ENCODE data around the gene TMUB2.

DNA sequence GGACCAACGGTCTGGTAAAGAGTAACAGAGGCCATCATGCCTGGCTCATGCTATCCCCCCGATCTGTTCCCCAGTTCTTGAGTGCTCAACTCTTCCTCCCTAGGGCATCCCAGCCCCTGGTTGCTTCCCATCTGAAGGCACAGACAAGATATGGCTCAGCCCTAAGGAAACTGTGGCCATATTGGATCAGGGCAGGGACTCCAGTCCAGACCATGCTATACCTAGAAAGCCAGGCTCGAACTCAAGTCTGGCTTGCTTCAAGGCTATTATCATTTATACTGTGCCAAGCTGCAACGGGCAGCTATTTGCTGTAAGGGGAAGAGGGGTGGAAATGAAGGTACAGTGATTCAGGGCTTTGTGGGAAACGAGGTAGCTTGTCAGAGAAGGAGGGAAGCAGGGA, 29.9 kb downstream of the TMUB2 start:
- TF ChIP-seq, protein P1, sequence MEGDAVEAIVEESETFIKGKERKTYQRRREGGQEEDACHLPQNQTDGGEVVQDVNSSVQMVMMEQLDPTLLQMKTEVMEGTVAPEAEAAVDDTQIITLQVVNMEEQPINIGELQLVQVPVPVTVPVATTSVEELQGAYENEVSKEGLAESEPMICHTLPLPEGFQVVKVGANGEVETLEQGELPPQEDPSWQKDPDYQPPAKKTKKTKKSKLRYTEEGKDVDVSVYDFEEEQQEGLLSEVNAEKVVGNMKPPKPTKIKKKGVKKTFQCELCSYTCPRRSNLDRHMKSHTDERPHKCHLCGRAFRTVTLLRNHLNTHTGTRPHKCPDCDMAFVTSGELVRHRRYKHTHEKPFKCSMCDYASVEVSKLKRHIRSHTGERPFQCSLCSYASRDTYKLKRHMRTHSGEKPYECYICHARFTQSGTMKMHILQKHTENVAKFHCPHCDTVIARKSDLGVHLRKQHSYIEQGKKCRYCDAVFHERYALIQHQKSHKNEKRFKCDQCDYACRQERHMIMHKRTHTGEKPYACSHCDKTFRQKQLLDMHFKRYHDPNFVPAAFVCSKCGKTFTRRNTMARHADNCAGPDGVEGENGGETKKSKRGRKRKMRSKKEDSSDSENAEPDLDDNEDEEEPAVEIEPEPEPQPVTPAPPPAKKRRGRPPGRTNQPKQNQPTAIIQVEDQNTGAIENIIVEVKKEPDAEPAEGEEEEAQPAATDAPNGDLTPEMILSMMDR (IDR thresholded peaks at IDR 0.05), result no peak
- no peak for TF ChIP-seq POLR2A (IDR thresholded peaks at IDR 0.05)

All from testis (tissue), 2 donors.